HL-60 (cell line): ENCODE results near the gene FREM1.

Experiments used
- DNase-seq, 2 experiments: peaks; one replicate each; pipeline ENCODE4 v3.0.0-alpha.2; 2010 to 2020; ENCODE audit warnings: low read depth in 1 of 2, low spot score in 1 of 2
- H3K27ac ChIP-seq: fragments of 250-450 bp; sonication (Bioruptor Pico); replicated peaks from 2 replicates; pipeline ENCODE4 v1.5.1; 2020; ENCODE audit warnings: mild to moderate bottlenecking, moderate library complexity
- H3K27me3 ChIP-seq: fragments of 250-450 bp; sonication (Bioruptor Pico); 2 replicates; pipeline ENCODE4 v1.5.1; 2021; ENCODE audit warnings: mild to moderate bottlenecking, moderate library complexity; ENCODE audit not compliant: insufficient read depth, poor library complexity, severe bottlenecking
- H3K4me3 ChIP-seq: replicated peaks from 2 replicates; pipeline ENCODE4 v1.5.1; 2011; ENCODE audit warnings: mild to moderate bottlenecking, control low read depth, low read length; ENCODE audit not compliant: insufficient read depth
- GABPA ChIP-seq: IDR thresholded peaks from 2 replicates; pipeline ENCODE4 v1.6.1; 2012; ENCODE audit warnings: low read depth
- POLR2AphosphoS5 ChIP-seq: IDR thresholded peaks from 2 replicates; pipeline ENCODE4 v1.6.1; 2012; ENCODE audit warnings: low read depth
- SPI1 ChIP-seq: IDR thresholded peaks from 2 replicates; pipeline ENCODE4 v1.6.1; 2012; ENCODE audit warnings: low read depth, mild to moderate bottlenecking, borderline replicate concordance
- TF ChIP-seq, protein P1 (sequence below): IDR thresholded peaks from 2 replicates; pipeline ENCODE4 v1.6.1; 2012; ENCODE audit warnings: low read depth; ENCODE audit not compliant: insufficient replicate concordance
- TF ChIP-seq, protein P2 (sequence below): IDR thresholded peaks from one replicate; pipeline ENCODE4 v1.5.1; 2011; ENCODE audit warnings: low read length, control low read depth, inconsistent platforms; ENCODE audit not compliant: insufficient read depth

FREM1 gene

DNA sequence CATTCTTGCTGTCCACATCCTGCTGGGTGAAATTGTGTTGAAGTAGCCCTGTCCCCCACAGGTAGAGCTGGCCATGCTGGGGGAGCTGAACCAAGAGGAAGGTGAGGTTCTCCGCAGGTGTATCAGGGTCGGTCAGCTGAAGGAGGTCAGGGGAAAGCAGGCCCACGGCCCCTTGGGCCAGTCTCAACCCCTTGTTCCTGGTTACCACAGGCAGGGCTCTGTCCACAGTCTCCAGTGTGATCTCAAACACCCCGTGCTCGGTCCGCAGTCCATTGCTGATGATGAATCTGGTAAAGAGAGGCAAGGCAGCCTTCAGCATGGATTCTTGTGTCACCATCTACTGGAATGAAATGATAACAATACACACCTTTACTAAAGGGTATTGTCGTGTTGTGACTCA lies 134.3 kb downstream of the FREM1 start:
- Histone ChIP-seq H3K27ac (no peak overlapping the region), H3K4me3 (no peak overlapping the region), H3K27me3 (no peaks in the 10 kb centered on the region)
- TF ChIP-seq, protein P1, sequence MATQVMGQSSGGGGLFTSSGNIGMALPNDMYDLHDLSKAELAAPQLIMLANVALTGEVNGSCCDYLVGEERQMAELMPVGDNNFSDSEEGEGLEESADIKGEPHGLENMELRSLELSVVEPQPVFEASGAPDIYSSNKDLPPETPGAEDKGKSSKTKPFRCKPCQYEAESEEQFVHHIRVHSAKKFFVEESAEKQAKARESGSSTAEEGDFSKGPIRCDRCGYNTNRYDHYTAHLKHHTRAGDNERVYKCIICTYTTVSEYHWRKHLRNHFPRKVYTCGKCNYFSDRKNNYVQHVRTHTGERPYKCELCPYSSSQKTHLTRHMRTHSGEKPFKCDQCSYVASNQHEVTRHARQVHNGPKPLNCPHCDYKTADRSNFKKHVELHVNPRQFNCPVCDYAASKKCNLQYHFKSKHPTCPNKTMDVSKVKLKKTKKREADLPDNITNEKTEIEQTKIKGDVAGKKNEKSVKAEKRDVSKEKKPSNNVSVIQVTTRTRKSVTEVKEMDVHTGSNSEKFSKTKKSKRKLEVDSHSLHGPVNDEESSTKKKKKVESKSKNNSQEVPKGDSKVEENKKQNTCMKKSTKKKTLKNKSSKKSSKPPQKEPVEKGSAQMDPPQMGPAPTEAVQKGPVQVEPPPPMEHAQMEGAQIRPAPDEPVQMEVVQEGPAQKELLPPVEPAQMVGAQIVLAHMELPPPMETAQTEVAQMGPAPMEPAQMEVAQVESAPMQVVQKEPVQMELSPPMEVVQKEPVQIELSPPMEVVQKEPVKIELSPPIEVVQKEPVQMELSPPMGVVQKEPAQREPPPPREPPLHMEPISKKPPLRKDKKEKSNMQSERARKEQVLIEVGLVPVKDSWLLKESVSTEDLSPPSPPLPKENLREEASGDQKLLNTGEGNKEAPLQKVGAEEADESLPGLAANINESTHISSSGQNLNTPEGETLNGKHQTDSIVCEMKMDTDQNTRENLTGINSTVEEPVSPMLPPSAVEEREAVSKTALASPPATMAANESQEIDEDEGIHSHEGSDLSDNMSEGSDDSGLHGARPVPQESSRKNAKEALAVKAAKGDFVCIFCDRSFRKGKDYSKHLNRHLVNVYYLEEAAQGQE: no peak
- no peak for TF ChIP-seq GABPA
- TF ChIP-seq, protein P2, sequence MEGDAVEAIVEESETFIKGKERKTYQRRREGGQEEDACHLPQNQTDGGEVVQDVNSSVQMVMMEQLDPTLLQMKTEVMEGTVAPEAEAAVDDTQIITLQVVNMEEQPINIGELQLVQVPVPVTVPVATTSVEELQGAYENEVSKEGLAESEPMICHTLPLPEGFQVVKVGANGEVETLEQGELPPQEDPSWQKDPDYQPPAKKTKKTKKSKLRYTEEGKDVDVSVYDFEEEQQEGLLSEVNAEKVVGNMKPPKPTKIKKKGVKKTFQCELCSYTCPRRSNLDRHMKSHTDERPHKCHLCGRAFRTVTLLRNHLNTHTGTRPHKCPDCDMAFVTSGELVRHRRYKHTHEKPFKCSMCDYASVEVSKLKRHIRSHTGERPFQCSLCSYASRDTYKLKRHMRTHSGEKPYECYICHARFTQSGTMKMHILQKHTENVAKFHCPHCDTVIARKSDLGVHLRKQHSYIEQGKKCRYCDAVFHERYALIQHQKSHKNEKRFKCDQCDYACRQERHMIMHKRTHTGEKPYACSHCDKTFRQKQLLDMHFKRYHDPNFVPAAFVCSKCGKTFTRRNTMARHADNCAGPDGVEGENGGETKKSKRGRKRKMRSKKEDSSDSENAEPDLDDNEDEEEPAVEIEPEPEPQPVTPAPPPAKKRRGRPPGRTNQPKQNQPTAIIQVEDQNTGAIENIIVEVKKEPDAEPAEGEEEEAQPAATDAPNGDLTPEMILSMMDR: no peak
- no peak for TF ChIP-seq POLR2AphosphoS5
- TF ChIP-seq SPI1: no peak
- no peak for DNase-seq

DNA sequence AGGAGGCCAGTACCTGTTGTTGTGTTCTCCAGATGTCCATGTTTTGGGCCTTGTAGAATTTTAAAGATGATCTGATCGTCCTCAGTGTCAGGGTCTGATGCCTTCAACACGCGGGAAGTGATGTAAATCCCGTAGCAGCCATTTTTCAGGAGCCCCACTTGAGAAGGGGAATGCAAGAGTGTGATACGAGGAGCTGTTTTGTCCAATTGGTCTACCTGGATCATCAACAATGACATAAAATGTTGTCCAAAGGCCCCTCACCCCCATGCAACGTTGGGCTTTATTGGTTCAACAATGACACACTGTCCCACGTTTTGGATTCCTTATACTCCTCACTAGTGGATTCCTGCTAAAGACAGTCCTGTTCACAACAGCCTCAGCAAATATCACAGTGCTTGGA lies 139.6 kb downstream of the FREM1 start:
- H3K4me3 ChIP-seq: no peak overlapping the region
- DNase-seq: no peak
- no peaks in the 10 kb centered on the region for H3K27me3 ChIP-seq
- H3K27ac ChIP-seq: no peak overlapping the region
- no peak for TF ChIP-seq GABPA
- TF ChIP-seq, protein P2: no peak
- TF ChIP-seq SPI1: no peak
- no peak for TF ChIP-seq POLR2AphosphoS5

DNA sequence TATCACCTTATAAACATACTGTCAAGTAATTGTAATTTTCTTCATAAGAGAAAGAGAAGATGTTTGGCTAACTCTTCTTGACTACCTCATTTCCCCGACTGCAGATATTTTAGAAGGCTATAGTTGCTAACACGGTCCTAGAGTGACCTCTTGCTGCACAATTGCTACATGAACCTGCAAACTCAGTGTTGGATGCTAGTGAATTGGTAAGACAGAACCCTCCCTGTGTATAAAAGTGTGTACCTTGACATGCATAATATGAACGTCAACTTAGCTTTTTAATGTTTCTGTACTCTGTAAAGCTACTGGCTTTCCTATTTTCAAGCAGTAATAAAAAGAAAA lies 141.0 kb downstream of the FREM1 start:
- DNase-seq: peak in 1 of 2 experiments; percentile 1
- Histone ChIP-seq H3K4me3 (no peak overlapping the region), H3K27ac (no peak overlapping the region), H3K27me3 (no peaks in the 10 kb centered on the region)
- TF ChIP-seq SPI1: no peak
- TF ChIP-seq, protein P2: no peak

DNA sequence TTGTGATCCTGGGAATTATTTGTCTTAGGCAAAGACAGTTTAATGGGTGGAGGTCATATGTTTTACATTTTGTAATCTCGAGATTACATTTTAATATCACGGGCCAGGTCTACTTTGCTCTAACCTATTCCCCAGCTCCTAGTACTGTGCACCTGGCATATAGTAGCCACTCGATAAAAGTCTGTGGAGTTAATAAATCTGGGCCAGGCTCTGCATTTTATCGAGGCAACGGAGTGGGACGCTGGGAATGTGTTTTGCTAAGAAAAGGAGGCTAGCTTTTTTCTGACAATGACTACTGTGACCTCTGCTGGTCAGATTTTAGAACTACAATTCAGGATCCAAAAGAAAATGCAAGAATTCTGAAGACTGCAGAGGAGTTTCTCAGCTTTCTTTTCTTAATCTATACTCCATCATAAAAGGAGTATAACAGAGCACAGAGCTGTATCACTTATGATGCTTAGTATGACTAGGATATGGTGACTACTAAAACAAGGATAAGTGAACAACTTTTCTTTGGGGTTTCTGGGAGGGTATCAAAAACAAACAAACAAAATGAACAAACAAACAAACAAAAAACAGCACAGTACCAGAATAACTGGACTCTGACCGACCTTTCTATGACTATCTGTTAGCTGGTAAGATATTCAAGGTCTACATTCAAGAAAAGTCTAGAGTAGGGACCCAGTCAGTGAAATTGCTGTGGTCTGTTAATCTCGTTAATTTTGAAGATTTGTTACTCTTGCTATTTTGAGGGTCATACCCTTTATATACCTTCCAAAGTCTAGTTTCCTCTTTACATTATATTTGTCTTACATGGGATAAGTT lies 141.6 kb downstream of the FREM1 start:
- no peak for DNase-seq
- no peak overlapping the region for H3K27ac ChIP-seq
- TF ChIP-seq POLR2AphosphoS5 (no peak), GABPA (no peak), SPI1 (no peak)
- TF ChIP-seq, protein P2: no peak
- TF ChIP-seq, protein P1: no peak
- no peak overlapping the region for H3K4me3 ChIP-seq
- H3K27me3 ChIP-seq: no peaks in the 10 kb centered on the region
